GM15510 (cell line): ENCODE measurements around the gene BAZ2B.

Source experiments
- POLR2A ChIP-seq: IDR thresholded peaks from 3 replicates; pipeline ENCODE4 v1.6.1; 2011; ENCODE audit warnings: borderline replicate concordance; ENCODE audit not compliant: insufficient read length; ENCODE audit errors: extremely low read depth

The BAZ2B gene

DNA sequence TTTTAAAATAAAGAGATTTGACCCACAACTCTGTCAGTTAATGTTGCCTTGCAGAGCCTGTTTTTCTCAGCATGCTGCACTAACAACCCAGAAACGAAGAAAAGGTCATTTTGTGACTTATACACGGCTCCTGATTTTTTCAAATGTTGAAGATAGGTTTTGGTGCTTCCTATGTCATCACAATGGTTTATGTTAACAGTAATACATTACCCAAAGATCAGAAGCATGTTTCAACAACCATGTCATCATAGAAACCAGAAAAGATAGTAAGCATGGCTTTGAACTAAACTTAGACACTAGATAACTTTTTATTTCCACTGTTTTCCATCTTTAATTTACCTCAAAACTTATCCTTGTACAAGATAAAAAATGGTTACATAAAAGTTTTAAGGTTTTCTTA lies 10.1 kb downstream of the BAZ2B start:
- TF ChIP-seq POLR2A, result no peak

DNA sequence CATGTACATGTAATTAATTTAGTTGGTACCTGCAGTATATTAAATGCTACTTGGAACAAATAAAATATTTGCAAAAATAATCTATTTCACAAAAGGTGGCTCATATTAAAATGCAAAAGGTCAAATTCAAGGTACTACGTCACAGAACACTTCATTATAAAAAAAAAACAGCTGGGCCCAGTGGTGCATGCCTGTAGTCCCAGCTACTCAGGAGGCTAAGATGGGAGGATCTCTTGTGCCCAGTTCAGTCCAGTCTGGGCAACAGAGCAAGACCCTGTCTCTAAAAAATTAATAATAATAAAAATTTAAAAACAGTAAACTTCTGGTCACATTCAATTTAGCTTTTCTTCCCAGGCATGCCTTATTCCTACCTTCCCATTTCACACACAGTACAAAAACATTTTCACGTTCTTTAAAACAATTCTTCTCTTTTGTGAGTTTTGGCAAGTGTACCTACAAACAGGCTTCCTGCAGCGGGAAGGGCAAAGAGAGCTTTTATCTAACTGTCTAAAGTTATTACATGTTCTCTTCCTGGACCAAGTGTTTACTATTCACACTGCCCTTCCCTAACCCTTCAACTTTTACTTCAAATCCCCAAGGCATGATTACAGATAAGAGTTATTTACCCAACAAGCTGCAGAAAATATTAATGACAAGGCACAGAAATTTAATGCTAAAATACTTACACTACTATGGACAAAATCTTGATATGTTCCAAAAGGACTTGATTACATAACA lies 10.7 kb downstream of the BAZ2B start:
- TF ChIP-seq POLR2A, result no peak

DNA sequence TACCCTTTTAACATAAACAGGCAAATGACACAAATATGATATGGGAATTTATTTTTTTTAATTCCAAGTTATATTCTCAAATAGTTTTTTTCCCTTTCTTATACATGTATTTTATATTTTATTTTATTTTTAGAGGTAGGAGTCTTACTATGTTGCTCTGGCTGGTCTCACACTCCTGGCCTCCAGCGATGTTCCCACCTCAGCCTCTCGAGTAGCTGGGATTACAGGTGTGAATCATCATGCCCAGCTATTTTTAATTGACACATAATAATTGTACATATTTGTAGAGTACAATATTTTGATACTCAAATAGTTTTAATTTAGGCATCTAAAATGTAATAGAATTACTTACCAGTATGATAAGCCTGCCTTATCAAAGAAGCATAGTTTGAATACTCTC lies 12.2 kb downstream of the BAZ2B start:
- TF ChIP-seq POLR2A, result no peak

DNA sequence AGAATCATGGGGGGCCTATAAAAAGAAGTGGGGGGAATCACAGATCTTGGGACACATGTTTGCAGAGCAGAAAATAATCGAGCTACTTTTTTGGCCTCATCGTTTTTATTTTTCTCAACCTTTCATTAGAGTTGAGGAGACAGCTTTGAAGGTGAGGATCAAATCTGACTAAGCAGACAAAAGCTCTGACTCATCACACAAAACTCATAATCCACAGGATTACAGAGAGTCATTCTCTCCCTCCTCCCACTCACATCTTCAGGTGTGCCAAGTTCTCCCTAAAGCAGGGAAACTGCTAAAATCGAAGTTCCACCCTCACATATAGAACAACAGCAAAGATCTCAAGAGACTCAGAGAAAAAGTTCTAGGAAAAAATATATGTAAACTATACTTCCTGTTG lies 15.6 kb downstream of the BAZ2B start:
- TF ChIP-seq POLR2A, result no peak

DNA sequence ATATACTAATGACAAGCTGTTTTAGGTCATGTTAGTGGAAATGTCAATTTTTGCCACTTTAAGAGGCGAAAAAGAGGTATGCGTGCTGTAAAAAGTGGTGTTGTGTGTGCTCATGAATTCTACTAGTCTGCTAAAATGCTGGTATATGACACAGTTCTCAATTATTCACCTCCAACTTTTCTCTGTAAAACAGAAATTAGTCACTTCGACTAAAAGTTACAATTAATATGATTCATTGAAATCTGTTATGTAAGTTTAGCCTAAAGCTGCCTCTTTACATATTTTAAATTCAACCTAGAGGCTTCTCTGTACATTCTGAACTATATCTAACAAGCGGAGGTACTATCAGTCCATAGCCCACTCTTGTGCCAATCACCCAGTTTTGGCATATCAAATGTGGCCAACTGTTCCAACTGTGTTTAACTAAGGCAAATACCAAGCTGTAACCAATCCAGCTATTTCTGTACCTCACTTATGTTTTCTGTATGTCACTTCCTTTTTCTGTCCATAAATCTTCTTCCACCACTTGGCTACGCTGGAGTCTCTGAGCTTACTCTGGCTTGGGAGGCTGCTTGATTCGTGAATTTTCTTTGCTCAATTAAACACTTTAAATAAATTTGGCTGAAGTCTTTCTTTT lies 20.8 kb downstream of the BAZ2B start:
- no peak for TF ChIP-seq POLR2A

DNA sequence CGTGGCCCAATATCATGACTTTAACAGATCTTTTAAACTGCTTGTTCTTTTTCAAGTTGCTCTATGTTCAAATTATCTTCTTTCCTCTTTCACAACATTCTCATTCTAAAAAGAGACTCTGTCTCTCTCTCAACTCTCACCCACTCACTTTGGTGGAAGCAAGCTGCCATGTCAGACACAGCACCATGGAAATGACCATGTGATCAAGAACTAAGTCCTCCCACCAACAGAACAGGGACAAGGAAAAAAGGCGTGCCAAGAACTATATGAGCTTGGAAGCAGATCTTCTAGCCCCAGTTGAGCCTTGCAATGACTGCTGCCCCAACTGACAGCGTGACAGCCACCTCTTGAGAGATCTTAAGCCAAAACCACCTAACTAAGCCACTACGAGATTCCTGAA lies 23.9 kb downstream of the BAZ2B start:
- no peak for TF ChIP-seq POLR2A

DNA sequence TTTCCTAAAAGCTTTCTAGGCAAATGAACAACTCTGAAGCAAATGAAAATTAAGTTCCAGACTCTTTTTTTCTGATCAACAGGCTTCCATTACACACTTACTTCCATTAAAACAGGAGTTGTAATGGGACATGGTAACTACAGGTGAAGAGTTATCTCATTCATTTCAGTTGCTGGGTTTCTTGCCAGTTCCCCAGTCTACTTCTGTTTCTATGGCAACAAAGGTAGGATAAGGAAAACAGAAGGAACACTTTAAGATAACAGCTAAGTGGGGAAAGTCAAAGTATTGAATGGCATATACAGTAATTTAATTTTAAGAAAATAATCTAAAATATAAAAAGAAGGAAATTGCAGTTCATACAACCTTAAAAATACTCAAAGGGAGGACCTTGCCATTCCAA lies 25.1 kb downstream of the BAZ2B start:
- no peak for TF ChIP-seq POLR2A

DNA sequence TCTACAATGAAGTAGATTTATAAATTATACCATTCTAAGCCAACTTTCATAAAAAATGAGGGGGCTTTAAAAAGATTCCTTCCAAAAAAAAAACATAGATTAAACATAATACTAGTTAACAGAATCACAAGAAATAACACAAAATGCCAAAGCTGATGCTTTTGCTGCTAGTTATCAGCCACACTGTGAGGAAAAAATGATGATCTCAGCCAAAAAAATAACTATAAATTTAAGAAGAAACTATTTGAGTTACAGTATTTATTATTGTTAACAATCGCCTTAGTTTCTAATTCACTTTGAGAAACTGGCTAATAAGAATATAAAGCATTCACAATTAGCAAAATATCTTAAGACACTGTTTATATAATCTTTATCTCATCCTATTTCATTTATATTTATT lies 27.1 kb downstream of the BAZ2B start:
- no peak for TF ChIP-seq POLR2A

DNA sequence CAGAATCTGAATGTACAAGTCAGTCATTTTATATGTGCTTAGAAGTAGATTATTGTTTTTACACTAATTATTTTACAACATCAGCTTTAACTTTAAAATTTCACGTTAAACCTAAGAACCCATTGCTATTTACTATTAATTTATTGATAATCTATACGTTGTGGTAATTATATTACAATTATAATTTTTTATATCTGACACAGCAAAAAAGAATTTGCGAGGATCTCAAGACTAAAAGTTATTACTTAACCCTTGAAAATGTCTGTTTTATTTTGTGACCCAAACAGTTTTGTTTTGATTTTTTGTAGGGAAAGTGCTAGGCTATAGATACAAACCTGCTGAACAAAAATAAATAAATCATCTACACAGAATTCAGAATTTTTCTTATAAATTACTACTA lies 30.3 kb downstream of the BAZ2B start:
- no peak for TF ChIP-seq POLR2A

DNA sequence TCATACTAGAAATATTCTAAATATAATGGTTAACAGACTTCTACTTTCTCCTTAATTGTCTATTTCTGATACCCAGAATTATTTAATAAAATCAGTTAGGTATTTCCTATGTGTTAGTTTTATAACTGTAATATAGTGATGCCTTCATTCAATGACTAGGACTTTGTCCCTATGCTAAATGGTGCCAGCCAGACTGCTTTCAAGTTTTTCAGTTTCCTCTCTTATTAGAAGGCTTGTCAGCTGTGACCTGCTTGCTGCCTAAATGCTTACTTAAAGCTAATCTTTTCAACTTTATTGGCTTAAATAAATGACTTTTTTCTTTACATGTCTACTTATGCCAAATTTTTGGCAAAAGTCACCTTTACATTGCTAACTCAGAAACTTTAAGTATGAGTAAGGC lies 30.7 kb downstream of the BAZ2B start:
- TF ChIP-seq POLR2A, result no peak

DNA sequence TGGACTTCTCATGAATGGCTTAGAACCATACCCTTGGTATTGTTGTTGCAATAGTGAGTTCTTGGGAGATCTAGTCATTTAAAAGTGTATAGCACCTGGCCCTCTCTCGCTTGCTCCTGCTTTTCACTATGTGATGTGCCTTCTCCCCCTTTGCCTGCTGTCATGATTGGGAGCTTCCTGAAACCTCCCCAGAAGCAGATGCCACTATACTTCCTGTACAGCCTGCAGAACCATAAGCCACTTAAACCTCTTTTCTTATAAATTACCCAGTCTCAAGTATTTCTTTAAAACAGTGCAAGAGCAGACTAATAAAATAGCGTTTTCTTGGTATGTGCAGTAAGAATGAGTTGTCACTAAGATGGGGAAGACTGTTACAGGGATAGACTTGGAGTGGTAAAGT lies 31.6 kb downstream of the BAZ2B start:
- no peak for TF ChIP-seq POLR2A

DNA sequence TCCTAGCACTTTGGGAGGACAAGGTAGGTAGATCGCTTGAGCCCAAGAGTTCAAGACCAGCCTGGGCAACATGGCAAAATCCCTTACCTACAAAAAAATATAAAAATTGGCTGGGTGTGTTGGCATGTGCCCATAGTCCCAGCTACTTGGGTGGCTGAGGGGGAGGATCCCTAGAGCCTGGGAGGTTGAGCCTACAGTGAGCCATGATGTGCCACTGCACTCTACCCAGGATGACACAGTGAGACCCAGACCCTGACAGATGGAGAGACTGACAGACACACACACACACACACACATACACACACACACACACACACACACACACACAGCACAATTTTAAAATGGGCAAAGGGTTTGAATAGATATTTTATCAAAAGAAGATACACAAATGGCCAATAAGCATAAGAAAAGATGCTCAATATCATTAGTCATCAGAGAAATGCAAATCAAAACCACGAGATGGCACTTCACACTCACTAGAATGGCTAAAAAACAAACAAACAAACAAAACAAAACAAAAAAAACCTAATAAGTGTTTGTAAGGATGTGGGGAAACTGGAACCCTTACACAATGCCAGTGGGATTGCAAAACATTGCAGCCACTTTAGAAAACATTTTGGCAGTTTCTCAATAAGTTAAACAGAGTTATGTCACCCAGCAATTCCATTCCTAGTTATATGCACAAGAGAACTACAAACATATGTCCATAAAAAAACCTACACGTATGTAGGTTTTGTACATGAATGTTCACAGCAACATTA lies 42.3 kb downstream of the BAZ2B start:
- TF ChIP-seq POLR2A, result no peak

DNA sequence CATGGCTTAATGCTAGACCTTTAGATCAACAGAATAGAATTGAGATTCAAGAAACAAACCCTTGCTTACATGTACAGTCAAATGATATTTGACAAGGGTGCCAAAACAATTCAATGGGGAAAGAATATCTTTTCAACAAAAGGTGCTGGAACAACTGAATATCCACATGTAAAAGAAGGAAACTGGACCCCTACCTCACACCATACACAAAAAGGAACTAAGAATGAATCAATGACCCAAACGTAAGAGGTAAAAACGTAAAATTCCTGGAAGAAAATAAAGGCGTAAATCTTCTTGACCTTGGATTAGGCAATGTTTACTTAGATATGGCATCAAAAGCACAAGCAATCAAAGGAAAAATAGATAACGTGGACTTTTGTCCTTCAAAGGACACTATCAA lies 43.1 kb downstream of the BAZ2B start:
- no peak for TF ChIP-seq POLR2A

DNA sequence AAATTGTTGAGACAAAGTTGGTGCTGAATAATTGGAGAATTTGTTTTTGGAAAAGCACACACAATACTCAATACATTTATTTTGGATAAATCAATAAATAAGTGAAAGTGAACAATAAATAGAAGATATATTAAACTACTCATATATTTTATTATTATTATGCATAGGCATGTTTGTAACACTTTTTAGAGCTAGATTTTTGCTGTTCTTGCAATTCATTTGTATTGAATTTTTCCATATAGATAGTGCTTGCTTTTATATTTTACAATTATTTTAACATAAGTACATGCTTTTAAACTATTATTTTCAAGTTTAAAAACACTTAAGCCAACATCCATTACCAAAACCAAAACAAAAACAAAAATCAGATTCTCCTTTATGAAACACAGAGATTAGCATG lies 43.9 kb downstream of the BAZ2B start:
- no peak for TF ChIP-seq POLR2A

DNA sequence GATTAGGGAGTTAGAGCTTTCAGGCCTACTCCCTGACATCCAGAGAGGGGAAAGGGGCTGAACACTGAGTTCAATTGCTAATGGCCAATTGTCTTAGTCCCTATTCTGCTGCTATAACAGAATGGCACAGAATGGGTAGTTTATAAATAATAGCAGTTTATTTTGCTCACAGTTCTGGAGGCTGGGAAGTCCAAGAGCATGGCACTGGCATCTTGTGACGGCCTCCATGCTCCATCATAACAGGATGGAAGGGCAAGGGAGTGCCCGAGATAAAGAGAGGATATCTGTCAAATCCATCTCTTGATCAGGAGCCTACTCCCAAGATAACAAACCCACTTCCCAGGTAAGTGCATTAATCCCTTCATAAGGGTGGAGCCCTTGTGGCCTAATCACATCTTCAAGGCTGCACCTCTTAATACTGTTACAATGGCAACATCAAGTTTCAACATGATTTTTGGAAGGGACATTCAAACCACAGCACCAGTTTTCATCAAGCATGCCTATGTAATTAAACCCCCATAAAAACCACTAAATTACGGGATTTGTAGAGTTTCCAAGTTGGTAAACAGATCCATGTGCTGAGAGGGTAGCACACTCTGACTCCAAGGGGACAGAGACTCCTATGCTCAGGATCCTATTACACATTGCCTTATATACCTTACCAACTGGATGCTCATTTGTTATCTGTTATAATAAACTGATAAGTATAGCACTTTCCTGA lies 44.6 kb downstream of the BAZ2B start:
- no peak for TF ChIP-seq POLR2A
